Left ventricle myocardium inferior (tissue), 1 donor: ENCODE results near the gene SULT1C4. TPM values are rescaled to one million over a fixed set of nuclear protein-coding genes. Genes with fewer than 3 reads are reported as not detected.

Experiments used
- DNase-seq: peaks from one replicate; pipeline ENCODE4 v3.0.0-alpha.2; 2020
- H3K27ac ChIP-seq: fragments of 200-600 bp; replicated peaks from 2 replicates; pipeline ENCODE4 v1.8.0; 2021
- H3K27me3 ChIP-seq: fragments of 200-600 bp; 2 replicates; pipeline ENCODE4 v1.8.0; 2021; ENCODE audit warnings: low read depth
- H3K36me3 ChIP-seq: fragments of 200-600 bp; 2 replicates; pipeline ENCODE4 v1.8.0; 2021
- H3K4me1 ChIP-seq: fragments of 200-600 bp; 2 replicates; pipeline ENCODE4 v1.8.0; 2021
- H3K4me3 ChIP-seq: fragments of 200-600 bp; 2 replicates; pipeline ENCODE4 v1.8.0; 2021; ENCODE audit warnings: mild to moderate bottlenecking, moderate library complexity
- H3K9me3 ChIP-seq: fragments of 200-600 bp; replicated peaks from 2 replicates; pipeline ENCODE4 v1.8.0; 2021
- intact Hi-C: fragments of 100-400 bp; cut with micrococcal nuclease; formaldehyde crosslinking; loops from one replicate; pipeline ENCODE4 v1.11.0; 2022
- total RNA-seq: library from RNA; stranded (reverse); fragmentation: NEBNext Ultra II Directional; extraction: Animal tissue kit (Norgen Biotek cat#: 25700); gene quantifications from one replicate; pipeline ENCODE4 v1.2.1, GENCODE V29; 2021
- TF ChIP-seq, protein P1 (sequence below): fragments of 200-600 bp; IDR thresholded peaks from 2 replicates; pipeline ENCODE4 v1.8.0; 2021; ENCODE audit warnings: antibody characterized with exemption, mild to moderate bottlenecking, borderline replicate concordance
- donor health status: DM: no; HTN: yes; CAD: no; lungs with severe emphysema.

Gene SULT1C4
- total RNA-seq, 1 donor from 2014 or later, result 2.7 TPM

DNA sequence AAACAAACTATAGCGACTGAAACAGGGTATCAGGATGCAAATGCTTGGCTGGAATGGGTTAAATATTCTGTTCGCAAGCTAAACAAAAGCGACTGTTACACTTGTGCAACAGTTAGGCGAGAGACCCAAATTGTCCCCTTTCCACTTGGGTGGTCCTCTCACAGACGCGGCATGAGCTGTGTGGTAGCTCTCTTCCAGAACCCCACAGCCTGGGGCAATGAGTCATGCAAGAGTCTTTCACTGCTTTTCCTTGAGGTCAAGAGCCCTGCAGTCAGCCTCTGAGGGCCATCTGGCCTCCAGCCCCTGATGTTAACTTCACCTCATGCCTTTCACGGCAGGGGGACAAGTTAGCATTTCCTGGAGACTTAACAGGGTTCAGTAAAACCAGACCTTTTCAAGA lies 25.7 kb downstream of the SULT1C4 start:
- Histone ChIP-seq H3K27ac (no peak overlapping the region), H3K4me3 (no peak overlapping the region), H3K4me1 (no peaks in the 10 kb centered on the region), H3K27me3 (no peaks in the 10 kb centered on the region), H3K36me3 (no peaks in the 10 kb centered on the region), H3K9me3 (peaks cover 57% of the 10 kb centered on the region)
- intact Hi-C loops, result no loop called here
- DNase-seq, result no peak
- TF ChIP-seq, protein P1, sequence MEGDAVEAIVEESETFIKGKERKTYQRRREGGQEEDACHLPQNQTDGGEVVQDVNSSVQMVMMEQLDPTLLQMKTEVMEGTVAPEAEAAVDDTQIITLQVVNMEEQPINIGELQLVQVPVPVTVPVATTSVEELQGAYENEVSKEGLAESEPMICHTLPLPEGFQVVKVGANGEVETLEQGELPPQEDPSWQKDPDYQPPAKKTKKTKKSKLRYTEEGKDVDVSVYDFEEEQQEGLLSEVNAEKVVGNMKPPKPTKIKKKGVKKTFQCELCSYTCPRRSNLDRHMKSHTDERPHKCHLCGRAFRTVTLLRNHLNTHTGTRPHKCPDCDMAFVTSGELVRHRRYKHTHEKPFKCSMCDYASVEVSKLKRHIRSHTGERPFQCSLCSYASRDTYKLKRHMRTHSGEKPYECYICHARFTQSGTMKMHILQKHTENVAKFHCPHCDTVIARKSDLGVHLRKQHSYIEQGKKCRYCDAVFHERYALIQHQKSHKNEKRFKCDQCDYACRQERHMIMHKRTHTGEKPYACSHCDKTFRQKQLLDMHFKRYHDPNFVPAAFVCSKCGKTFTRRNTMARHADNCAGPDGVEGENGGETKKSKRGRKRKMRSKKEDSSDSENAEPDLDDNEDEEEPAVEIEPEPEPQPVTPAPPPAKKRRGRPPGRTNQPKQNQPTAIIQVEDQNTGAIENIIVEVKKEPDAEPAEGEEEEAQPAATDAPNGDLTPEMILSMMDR, result no peak

DNA sequence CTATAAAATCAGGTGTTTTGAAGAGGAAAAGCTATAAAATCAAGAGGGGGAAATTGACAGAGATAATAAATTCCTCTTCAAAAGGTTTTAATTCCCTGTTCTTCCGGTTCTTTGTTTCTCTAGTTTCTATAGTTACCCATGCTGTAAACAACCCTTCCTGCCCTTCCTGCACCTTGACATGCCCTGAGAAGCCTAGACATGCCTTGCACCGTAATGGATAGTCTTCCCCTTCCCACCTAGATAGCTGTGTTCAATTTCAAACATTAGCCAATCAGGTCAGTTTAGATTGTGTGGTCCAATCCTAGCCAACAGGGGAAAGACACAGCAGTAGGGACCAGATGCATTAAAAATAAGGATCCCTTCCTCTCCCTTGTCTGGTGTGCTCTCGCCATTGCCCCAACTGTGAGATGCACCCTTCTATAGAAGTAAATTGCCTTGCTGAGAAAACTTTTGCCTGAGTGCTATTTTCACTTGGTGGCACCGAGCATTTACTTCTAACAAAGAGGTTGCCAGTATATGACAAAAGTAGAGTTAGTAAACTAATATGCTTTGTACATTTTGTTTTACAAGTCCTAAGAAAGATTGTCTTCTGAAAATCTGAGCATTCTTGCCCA lies 27.1 kb downstream of the SULT1C4 start:
- H3K36me3 ChIP-seq, result no peaks in the 10 kb centered on the region
- DNase-seq, result no peak
- no peak overlapping the region for H3K27ac ChIP-seq
- TF ChIP-seq, protein P1, result no peak
- no peaks in the 10 kb centered on the region for H3K27me3 ChIP-seq
- intact Hi-C loops, result no loop called here
- no peak overlapping the region for H3K4me3 ChIP-seq
- H3K9me3 ChIP-seq, result peaks cover 43% of the 10 kb centered on the region
- no peaks in the 10 kb centered on the region for H3K4me1 ChIP-seq

DNA sequence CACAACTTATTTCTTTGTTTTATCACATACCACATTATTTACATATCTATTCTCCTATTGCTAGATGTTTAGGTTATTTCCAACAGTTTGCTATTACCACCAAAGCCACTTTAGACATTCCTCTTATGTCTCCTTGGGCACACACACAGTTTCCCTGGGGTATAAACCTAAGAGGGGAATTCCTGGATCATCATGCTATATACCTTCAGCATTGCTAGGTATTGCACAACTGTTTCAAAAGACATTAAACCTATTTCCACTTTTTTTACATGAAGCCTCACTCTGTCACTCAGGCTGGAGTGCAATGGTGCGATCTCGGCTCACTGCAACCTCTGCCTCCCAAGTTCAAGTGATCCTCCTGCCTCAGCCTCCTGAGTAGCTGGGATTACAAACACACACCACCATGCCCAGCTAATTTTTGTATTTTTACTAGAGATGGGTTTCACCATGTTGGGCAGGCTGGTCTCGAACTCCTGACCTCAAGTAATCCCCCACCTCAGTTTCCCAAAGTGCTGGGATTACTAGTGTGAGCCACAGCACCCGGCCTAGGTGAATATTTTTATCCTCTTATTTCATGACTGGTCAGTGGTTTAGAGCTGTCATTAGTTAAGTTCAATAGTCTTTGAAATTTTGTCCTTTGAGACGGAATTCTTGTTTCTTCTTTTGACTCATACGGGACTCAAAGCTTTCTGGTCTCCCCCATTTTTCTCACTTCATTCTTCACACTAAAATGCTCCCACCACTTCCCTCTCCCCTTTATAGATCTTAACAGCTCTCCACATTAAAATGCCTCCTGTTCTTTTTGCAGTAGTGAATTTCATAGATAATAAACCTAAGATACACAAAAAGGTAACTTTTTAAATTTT lies 30.3 kb downstream of the SULT1C4 start:
- peaks cover 23% of the 10 kb centered on the region for H3K9me3 ChIP-seq
- H3K36me3 ChIP-seq, result no peaks in the 10 kb centered on the region
- intact Hi-C loops, result no loop called here
- H3K27ac ChIP-seq, result no peak overlapping the region
- no peak overlapping the region for H3K4me3 ChIP-seq
- DNase-seq, result no peak
- no peaks in the 10 kb centered on the region for H3K27me3 ChIP-seq
- TF ChIP-seq, protein P1, result no peak
- H3K4me1 ChIP-seq, result no peaks in the 10 kb centered on the region

DNA sequence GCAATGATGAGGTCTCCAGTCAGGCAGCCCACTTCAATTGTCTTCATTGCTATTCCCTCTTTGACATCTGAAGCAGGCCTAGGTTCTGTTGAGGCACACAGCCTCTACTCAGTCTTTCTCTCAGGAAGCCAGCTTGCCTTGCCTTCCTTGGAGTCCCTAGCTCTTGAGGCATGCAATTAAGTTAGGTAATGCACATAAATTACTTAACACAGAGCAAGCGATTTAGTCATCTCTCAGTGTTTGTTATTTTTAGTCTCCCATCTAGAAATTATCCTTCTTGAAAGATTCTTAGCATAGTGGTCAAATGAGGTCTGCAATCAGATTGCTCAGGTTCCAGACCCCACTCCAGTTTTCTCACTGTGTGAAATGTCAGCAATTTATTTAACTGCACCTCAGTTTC lies 32.0 kb downstream of the SULT1C4 start:
- Histone ChIP-seq H3K36me3 (no peaks in the 10 kb centered on the region), H3K4me1 (no peaks in the 10 kb centered on the region), H3K27me3 (no peaks in the 10 kb centered on the region), H3K9me3 (peaks cover 14% of the 10 kb centered on the region), H3K4me3 (no peak overlapping the region), H3K27ac (no peak overlapping the region)
- TF ChIP-seq, protein P1, result no peak
- no peak for DNase-seq
- intact Hi-C loops, result no loop called here

DNA sequence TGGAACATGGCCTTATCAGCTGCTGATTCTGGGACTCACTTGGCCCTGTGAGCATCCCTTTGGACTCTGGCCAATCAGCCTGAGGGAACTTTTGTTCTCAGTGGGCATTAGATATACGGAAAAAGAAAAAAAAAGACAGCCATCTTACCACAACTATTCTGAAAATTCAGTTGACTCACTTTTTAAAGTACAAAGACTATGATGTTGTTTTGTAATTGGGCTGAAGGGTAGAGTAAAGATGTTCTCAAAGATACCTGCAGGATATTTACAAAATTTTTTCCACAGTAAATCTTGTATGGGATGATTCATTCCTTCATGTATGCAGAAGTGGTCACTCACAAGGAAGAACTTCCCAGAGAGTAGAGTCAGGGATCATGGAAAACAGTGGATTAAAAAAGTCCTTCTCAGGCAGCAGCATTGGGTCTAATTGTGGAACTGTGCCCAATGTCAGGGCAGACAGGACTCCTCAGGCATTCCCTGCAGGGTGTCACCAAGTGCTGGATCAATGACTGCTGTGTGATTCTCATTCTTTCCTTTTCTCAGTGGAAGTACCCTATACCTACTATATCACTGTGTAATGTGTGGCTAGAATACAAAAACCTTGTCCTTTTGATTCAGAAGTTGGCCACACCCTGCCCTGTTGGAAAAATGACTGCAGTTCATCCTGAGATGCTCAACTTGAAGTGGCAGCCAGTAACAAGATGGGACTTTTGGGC lies 35.4 kb downstream of the SULT1C4 start:
- intact Hi-C loops, result no loop called here

More for the DNA sequence above, 35.4 kb downstream of the SULT1C4 start:
- H3K4me1 ChIP-seq, result no peaks in the 10 kb centered on the region
- H3K9me3 ChIP-seq, result no peaks in the 10 kb centered on the region
- H3K27me3 ChIP-seq, result no peaks in the 10 kb centered on the region
- H3K27ac ChIP-seq, result no peak overlapping the region
- no peak overlapping the region for H3K4me3 ChIP-seq
- no peak for DNase-seq
- H3K36me3 ChIP-seq, result no peaks in the 10 kb centered on the region
- TF ChIP-seq, protein P1, result no peak
